ENCODE measurements around the gene CCDC150.
"Not testable (repeated sequence)": the region's sequence is repeated elsewhere in the genome, so short reads cannot be mapped to it uniquely, and the experiment has no call there.

CCDC150 gene

GRCh38 chr2:196679368-196679767, 39.9 kb downstream of the CCDC150 start:
- no peak for DNase-seq (ENCODE audit: extremely low read depth, low read depth)
- no peak for TF ChIP-seq CTCF (IDR thresholded peaks at IDR 0.05; ENCODE audit: low read depth, low read length)

- TF ChIP-seq CTCF (IDR thresholded peaks at IDR 0.05; ENCODE audit: low read depth, low read length) = no peak
- no peak for DNase-seq (ENCODE audit: extremely low read depth, low read depth)
Observed at GRCh38 chr2:196681510-196681909, 42.0 kb downstream of the CCDC150 start.

- DNase-seq (ENCODE audit: extremely low read depth, low read depth) = no peak
- TF ChIP-seq CTCF (IDR thresholded peaks at IDR 0.05; ENCODE audit: low read depth, low read length) = no peak
Observed at GRCh38 chr2:196685792-196686191, 46.3 kb downstream of the CCDC150 start.

GRCh38 chr2:196686737-196687136, 47.2 kb downstream of the CCDC150 start:
- DNase-seq (ENCODE audit: extremely low read depth, low read depth) = not testable (repeated sequence)

GRCh38 chr2:196696423-196697079, 57.0 kb downstream of the CCDC150 start:
- TF ChIP-seq CTCF (IDR thresholded peaks at IDR 0.05; ENCODE audit: low read depth, low read length) = no peak
- peak; percentile 85 for DNase-seq (ENCODE audit: extremely low read depth, low read depth)

GRCh38 chr2:196697825-196698224, 58.3 kb downstream of the CCDC150 start:
- TF ChIP-seq CTCF (IDR thresholded peaks at IDR 0.05; ENCODE audit: low read depth, low read length) = no peak
- no peak for DNase-seq (ENCODE audit: extremely low read depth, low read depth)

GRCh38 chr2:196702641-196703040, 63.1 kb downstream of the CCDC150 start:
- no peak for TF ChIP-seq CTCF (IDR thresholded peaks at IDR 0.05; ENCODE audit: low read depth, low read length)
- DNase-seq (ENCODE audit: extremely low read depth, low read depth) = no peak

GRCh38 chr2:196703695-196704094, 64.2 kb downstream of the CCDC150 start:
- TF ChIP-seq CTCF (IDR thresholded peaks at IDR 0.05; ENCODE audit: low read depth, low read length) = no peak
- no peak for DNase-seq (ENCODE audit: extremely low read depth, low read depth)

- DNase-seq (ENCODE audit: extremely low read depth, low read depth) = not testable (repeated sequence)
Observed at GRCh38 chr2:196710056-196710455, 70.5 kb downstream of the CCDC150 start.
